ENCODE results near the gene PKD1. TPM values are rescaled to one million over a fixed set of nuclear protein-coding genes. Genes with fewer than 3 reads are reported as not detected.
"Not testable (repeated sequence)": the region's sequence is repeated elsewhere in the genome, so short reads cannot be mapped to it uniquely, and the experiment has no call there.

The PKD1 gene
- total and polyA plus RNA-seq, 2 of the 13 experiments (the other 11 are each of a cell fraction or from before 2014, with no cell fraction given) = 22.1 to 23.0 TPM

DNA sequence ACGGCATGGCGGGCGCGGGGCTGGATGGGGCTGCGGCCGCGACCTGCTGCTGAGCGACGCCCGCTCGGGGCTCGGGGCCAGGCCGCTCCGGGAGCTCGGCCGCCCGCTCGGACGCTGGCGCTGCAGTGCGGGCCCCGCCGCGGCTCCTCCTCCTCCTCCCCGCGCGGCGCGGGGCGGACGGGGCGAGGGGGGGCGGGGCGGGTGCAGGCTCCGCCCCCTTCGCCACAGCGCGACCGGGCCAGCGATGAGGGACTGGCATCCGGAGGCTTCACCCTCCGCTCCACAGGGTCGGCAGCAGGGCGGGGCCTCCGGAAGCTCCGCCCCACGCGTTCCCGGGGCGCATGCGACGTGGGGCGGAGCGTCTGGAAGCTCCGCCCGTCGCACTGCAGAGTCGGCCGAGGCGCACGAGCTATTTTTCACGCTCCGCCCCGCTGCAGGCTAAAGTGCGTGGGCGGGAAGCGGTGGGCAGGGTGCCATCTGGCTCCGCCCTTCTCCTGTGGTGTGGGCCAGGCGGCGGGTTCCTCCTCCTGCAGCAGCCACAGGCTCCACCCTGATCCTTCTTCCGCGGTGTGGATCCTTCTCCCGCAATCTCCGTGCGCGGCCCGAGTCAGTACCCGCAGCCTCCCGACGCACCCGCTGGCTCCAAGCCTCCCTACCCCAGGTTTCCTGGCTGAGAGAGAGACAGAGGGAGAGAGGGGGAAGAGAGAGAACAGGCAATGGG lies at the start of gene PKD1 (continued):
- TF ChIP-seq TBX2 (CRISPR knock-in tag; IDR thresholded peaks at IDR 0.05; ENCODE audit: borderline replicate concordance) (peak; percentile 56; the same call in 1 of the 2 replicates), MNT (IDR thresholded peaks at IDR 0.05) (peak; percentile 60), IKZF5 (CRISPR knock-in tag; IDR thresholded peaks at IDR 0.05) (0 out of 2 replicates have a peak, but pooled peaks have one; percentile 35), DRAP1 (CRISPR knock-in tag; IDR thresholded peaks at IDR 0.05) (peak; percentile 64; the same call in 1 of the 2 replicates), CREB1 (IDR thresholded peaks at IDR 0.05) (0 out of 2 replicates have a peak, but pooled peaks have one; percentile 21), ZFY (CRISPR knock-in tag; IDR thresholded peaks at IDR 0.05) (peak; percentile 50; the same call in 1 of the 2 replicates), POLR2A (IDR thresholded peaks at IDR 0.05; ENCODE audit: insufficient read depth in 1 of 2, low read depth in 2 of 2, low read length in 2 of 2) (peak in 1 of 2 experiments; percentile 58; a peak in 2 of 4 replicates), TFDP1 (CRISPR knock-in tag; IDR thresholded peaks at IDR 0.05; ENCODE audit: borderline replicate concordance) (peak; percentile 47; the same call in 1 of the 2 replicates), BHLHE40 (IDR thresholded peaks at IDR 0.05; ENCODE audit: low read length) (peak; percentile 53), SP5 (CRISPR knock-in tag; IDR thresholded peaks at IDR 0.05; ENCODE audit: borderline replicate concordance, low read depth) (peak; percentile 73), HOXA3 (CRISPR knock-in tag; IDR thresholded peaks at IDR 0.05) (0 out of 2 replicates have a peak, but pooled peaks have one; percentile 20), GATAD2A (CRISPR knock-in tag; IDR thresholded peaks at IDR 0.05) (peak; percentile 24; the same call in 1 of the 2 replicates), ELF1 (CRISPR knock-in tag; IDR thresholded peaks at IDR 0.05) (peak; percentile 50)
- TF ChIP-seq, protein P1, sequence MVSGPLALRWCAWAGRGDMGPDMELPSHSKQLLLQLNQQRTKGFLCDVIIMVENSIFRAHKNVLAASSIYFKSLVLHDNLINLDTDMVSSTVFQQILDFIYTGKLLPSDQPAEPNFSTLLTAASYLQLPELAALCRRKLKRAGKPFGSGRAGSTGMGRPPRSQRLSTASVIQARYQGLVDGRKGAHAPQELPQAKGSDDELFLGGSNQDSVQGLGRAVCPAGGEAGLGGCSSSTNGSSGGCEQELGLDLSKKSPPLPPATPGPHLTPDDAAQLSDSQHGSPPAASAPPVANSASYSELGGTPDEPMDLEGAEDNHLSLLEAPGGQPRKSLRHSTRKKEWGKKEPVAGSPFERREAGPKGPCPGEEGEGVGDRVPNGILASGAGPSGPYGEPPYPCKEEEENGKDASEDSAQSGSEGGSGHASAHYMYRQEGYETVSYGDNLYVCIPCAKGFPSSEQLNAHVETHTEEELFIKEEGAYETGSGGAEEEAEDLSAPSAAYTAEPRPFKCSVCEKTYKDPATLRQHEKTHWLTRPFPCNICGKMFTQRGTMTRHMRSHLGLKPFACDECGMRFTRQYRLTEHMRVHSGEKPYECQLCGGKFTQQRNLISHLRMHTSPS (CRISPR knock-in tag; IDR thresholded peaks at IDR 0.05; ENCODE audit: low read depth) = peak; percentile 47; the same call in 1 of the 2 replicates
- not testable (repeated sequence) for TF ChIP-seq CREB1 (CRISPR knock-in tag; IDR thresholded peaks at IDR 0.05)
- TF ChIP-seq, protein P2, sequence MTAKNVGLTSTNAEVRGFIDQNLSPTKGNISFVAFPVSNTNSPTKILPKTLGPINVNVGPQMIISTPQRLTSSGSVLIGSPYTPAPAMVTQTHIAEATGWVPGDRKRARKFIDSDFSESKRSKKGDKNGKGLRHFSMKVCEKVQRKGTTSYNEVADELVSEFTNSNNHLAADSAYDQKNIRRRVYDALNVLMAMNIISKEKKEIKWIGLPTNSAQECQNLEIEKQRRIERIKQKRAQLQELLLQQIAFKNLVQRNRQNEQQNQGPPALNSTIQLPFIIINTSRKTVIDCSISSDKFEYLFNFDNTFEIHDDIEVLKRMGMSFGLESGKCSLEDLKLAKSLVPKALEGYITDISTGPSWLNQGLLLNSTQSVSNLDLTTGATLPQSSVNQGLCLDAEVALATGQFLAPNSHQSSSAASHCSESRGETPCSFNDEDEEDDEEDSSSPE (CRISPR knock-in tag; IDR thresholded peaks at IDR 0.05) = peak; percentile 75
- TF ChIP-seq, protein P3, sequence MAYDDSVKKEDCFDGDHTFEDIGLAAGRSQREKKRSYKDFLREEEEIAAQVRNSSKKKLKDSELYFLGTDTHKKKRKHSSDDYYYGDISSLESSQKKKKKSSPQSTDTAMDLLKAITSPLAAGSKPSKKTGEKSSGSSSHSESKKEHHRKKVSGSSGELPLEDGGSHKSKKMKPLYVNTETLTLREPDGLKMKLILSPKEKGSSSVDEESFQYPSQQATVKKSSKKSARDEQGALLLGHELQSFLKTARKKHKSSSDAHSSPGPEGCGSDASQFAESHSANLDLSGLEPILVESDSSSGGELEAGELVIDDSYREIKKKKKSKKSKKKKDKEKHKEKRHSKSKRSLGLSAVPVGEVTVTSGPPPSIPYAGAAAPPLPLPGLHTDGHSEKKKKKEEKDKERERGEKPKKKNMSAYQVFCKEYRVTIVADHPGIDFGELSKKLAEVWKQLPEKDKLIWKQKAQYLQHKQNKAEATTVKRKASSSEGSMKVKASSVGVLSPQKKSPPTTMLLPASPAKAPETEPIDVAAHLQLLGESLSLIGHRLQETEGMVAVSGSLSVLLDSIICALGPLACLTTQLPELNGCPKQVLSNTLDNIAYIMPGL (CRISPR knock-in tag; IDR thresholded peaks at IDR 0.05; ENCODE audit: borderline replicate concordance in 1 of 2, low read depth in 1 of 2) = peak in 1 of 2 experiments; percentile 30; a peak in 1 of 4 replicates
